Natural killer cell (primary cell): ENCODE results near the gene TMEM63B. TPM values are rescaled to one million over a fixed set of nuclear protein-coding genes. Genes with fewer than 3 reads are reported as not detected.

Experiments
- ATAC-seq, 3 donors: fragments of 150-1000 bp in 2 of 3; fragments of 200-7000 bp in 1 of 3; cut with Tn5 transposase; 1 replicate in 1 of 3; 2 replicates in 2 of 3; pipeline ENCODE4 v1.10.0; 2021; ENCODE audit warnings: mild to moderate bottlenecking in 2 of 3, moderate library complexity in 2 of 3
- DNase-seq, 2 donors: peaks; one replicate each; pipeline versions ENCODE4 v3.0.0 to v3.0.0-alpha.2; 2013 to 2021; ENCODE audit warnings: mixed read lengths in 1 of 2
- H3K27ac ChIP-seq: one replicate; pipeline ENCODE4 v1.5.1; 2013; ENCODE audit warnings: mild to moderate bottlenecking, low read length
- H3K27me3 ChIP-seq: one replicate; pipeline ENCODE4 v1.6.1; 2013; ENCODE audit warnings: low read length; ENCODE audit not compliant: control insufficient read depth, insufficient read depth
- H3K36me3 ChIP-seq: one replicate; pipeline ENCODE4 v1.6.1; 2013; ENCODE audit warnings: low read length; ENCODE audit not compliant: control insufficient read depth, insufficient read depth
- H3K4me1 ChIP-seq: one replicate; pipeline ENCODE4 v1.6.1; 2013; ENCODE audit warnings: low read length; ENCODE audit not compliant: control insufficient read depth, insufficient read depth
- H3K4me3 ChIP-seq: one replicate; pipeline ENCODE4 v1.5.1; 2013; ENCODE audit warnings: low read length
- H3K9me3 ChIP-seq: one replicate; pipeline ENCODE4 v1.6.1; 2013; ENCODE audit warnings: low read length; ENCODE audit not compliant: control insufficient read depth, insufficient read depth
- H3K27ac Mint-ChIP-seq, 2 donors: one replicate each; pipeline ENCODE4 v1.8.0; 2022; ENCODE audit warnings: mild to moderate bottlenecking in 2 of 2, mixed read lengths in 2 of 2, moderate library complexity in 1 of 2
- H3K27me3 Mint-ChIP-seq, 2 donors: one replicate each; pipeline ENCODE4 v1.8.0; 2022; ENCODE audit warnings: low read depth in 2 of 2, mixed read lengths in 2 of 2
- H3K36me3 Mint-ChIP-seq: one replicate; pipeline ENCODE4 v1.8.0; 2022; ENCODE audit warnings: mixed read lengths
- H3K4me1 Mint-ChIP-seq, 2 donors: one replicate each; pipeline ENCODE4 v1.8.0; 2022; ENCODE audit warnings: mixed read lengths in 2 of 2
- H3K4me3 Mint-ChIP-seq: one replicate; pipeline ENCODE4 v1.8.0; 2022; ENCODE audit warnings: mild to moderate bottlenecking, moderate library complexity, mixed read lengths
- H3K9me3 Mint-ChIP-seq, 2 donors: one replicate each; pipeline ENCODE4 v1.8.0; 2022; ENCODE audit warnings: mixed read lengths in 2 of 2
- WGBS: methylation state at CpG from one replicate; pipeline ENCODE4 v1.1.7; 2013; ENCODE audit warnings: missing lambda C conversion rate; ENCODE audit not compliant: insufficient coverage; 5-methylcytosine and 5-hydroxymethylcytosine counted together
- intact Hi-C: fragments of 100-400 bp; cut with micrococcal nuclease; formaldehyde crosslinking; loops from one replicate; pipeline ENCODE4 v1.14.2; 2022
- total RNA-seq, 4 donors: library from RNA; stranded (reverse); fragments of 120-200 nt in 1 of 4; gene quantifications; one replicate each; pipeline versions ENCODE4 v1.2.3 to v1.2.4, GENCODE V29; 2013 to 2022
- TF ChIP-seq, protein P1 (sequence below): fragments of 200-600 bp; IDR thresholded peaks from one replicate; pipeline ENCODE4 v1.8.0; 2022; ENCODE audit warnings: antibody characterized with exemption

Gene TMEM63B
- 10 to 100 TPM; 24.7 to 30.8 (median 28.1) TPM for total RNA-seq
- total RNA-seq (2013), result 6.3 TPM

- no peaks in the 10 kb centered on the region for H3K27me3 Mint-ChIP-seq
- Histone ChIP-seq H3K36me3 (no peaks in the 10 kb centered on the region), H3K4me3 (peak within 1 kb of the TSS; percentile 89), H3K9me3 (no peaks in the 10 kb centered on the region), H3K4me1 (peaks cover 46% of the 10 kb centered on the region), H3K27ac (peak within 1 kb of the TSS; percentile 89), H3K27me3 (no peaks in the 10 kb centered on the region)
- intact Hi-C loops, result no loop called here
- WGBS, result under 1% methylated on average over 54 of the region's 80 CpGs
- H3K9me3 Mint-ChIP-seq, result no peaks in the 10 kb centered on the region
- peak within 1 kb of the TSS; percentile 97 to 100 for H3K27ac Mint-ChIP-seq
- peak within 1 kb of the TSS; percentile 96 for H3K4me3 Mint-ChIP-seq
- DNase-seq, result peak; percentile 91 to 97
- TF ChIP-seq, protein P1, sequence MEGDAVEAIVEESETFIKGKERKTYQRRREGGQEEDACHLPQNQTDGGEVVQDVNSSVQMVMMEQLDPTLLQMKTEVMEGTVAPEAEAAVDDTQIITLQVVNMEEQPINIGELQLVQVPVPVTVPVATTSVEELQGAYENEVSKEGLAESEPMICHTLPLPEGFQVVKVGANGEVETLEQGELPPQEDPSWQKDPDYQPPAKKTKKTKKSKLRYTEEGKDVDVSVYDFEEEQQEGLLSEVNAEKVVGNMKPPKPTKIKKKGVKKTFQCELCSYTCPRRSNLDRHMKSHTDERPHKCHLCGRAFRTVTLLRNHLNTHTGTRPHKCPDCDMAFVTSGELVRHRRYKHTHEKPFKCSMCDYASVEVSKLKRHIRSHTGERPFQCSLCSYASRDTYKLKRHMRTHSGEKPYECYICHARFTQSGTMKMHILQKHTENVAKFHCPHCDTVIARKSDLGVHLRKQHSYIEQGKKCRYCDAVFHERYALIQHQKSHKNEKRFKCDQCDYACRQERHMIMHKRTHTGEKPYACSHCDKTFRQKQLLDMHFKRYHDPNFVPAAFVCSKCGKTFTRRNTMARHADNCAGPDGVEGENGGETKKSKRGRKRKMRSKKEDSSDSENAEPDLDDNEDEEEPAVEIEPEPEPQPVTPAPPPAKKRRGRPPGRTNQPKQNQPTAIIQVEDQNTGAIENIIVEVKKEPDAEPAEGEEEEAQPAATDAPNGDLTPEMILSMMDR, result no peak
- no peaks in the 10 kb centered on the region for H3K36me3 Mint-ChIP-seq
- peaks cover 51 to 54% of the 10 kb centered on the region in 2 donors for H3K4me1 Mint-ChIP-seq
- ATAC-seq, result peak; percentile 84 to 89 (median 87)
These were observed at the start of gene TMEM63B, which contains the start of gene MRPL14 for GRCh38 chr6:44127186-44128019. Gene TMEM63B (plus strand): TSS chr6:44127554. CDS start chr6:44134585, 7,031 bp downstream. Gene MRPL14 (minus strand): TSS chr6:44127452. CDS start chr6:44116611, 10,841 bp downstream.

DNA sequence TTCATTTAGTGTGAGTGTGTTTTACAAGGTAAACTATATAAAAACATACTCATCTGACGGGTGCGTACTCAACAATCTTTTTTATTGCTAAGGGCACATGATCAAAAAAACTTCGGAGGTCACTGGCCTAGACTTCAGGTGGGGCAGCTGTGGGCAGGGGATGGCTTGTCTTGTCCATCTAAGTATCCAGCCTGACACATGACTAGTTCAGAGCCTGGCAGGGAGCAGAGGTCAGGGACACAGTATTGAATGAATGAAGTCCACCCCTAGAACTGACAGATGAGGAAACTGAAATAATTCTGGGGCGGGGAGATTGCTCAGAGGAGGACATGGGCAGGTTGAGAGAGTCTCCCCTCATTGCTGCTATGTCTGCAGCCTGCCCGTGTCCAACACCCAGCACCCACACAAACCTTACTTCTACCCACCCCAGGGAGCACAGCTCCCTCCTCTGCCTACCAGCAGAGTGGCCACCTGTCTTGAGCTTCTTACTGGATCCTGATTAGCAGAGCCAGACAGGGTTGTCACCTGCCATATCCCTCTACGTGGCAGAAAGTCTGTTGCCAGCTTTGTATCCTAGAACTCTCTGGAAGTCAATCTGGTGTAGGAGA is 49.0 kb upstream of the TMEM63B start:
- H3K36me3 Mint-ChIP-seq, result no peaks in the 10 kb centered on the region
- no peaks in the 10 kb centered on the region for H3K9me3 ChIP-seq
- peaks cover 11 to 17% of the 10 kb centered on the region in 2 donors for H3K27me3 Mint-ChIP-seq
- H3K27ac Mint-ChIP-seq, result no peak overlapping the region
- TF ChIP-seq, protein P1, result no peak
- WGBS, result 91% methylated on average over 6 of the region's 6 CpGs
- no peak for ATAC-seq
- peaks cover 20% of the 10 kb centered on the region for H3K4me1 ChIP-seq
- no peak for DNase-seq
- no peak overlapping the region for H3K27ac ChIP-seq
- peaks cover 7 to 12% of the 10 kb centered on the region in 2 donors for H3K4me1 Mint-ChIP-seq
- no peak overlapping the region for H3K4me3 Mint-ChIP-seq
- no peaks in the 10 kb centered on the region for H3K9me3 Mint-ChIP-seq
- H3K36me3 ChIP-seq, result no peaks in the 10 kb centered on the region
- no peak overlapping the region for H3K4me3 ChIP-seq
- intact Hi-C loops, result no loop called here
- H3K27me3 ChIP-seq, result peaks cover 12% of the 10 kb centered on the region

DNA sequence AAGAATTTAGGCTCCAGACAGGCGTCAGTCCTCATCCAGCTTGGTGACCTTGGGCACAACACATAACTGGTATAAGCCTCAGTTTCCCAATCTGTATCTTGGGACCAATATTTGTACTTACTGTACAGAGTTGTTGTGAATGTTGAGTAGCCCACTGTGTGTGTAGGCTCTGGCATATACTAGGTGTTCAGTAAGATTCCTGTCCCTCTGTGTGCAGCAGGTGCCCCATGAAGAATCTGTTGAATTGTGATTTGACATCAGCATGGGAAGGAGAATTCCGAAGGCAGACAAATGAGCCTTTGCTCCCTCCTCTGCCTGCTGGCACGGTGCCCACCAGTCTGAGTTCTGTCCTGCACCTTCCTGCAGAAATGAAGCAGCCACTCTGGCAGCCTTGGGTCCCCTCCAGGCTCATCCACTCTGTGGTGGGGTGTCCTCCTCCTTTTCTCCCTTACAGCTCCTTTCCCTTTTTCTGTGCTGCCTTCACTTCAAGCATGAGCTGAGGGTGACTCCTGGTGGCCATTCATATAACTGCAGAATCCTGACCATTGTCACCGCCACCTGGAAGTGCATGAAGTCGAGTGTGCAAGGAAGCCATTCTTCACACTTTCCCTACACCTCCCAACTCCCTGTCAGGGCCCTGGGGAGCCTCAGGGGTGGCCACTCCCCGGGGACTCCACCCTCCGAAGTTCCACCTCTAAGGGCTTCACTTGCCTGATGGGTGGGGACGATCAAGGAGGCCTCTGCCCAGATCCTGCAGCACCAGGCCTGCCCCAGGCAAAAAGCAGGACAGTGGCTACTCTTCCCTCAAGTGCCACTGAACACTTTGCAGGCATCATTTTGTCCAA is 48.3 kb upstream of the TMEM63B start:
- H3K4me1 ChIP-seq, result peaks cover 13% of the 10 kb centered on the region
- peaks cover 8% of the 10 kb centered on the region for H3K27me3 ChIP-seq
- no peak overlapping the region for H3K27ac Mint-ChIP-seq
- WGBS, result 31% methylated on average over 8 of the region's 8 CpGs
- no peak overlapping the region for H3K4me3 ChIP-seq
- peaks cover 7% of the 10 kb centered on the region in 2 donors for H3K4me1 Mint-ChIP-seq
- H3K4me3 Mint-ChIP-seq, result no peak overlapping the region
- H3K9me3 ChIP-seq, result no peaks in the 10 kb centered on the region
- no peaks in the 10 kb centered on the region for H3K36me3 Mint-ChIP-seq
- TF ChIP-seq, protein P1, result peak; percentile 85
- DNase-seq (peak; percentile 59 to 86), ATAC-seq (peak; percentile 69 to 78 (median 74))
- no peaks in the 10 kb centered on the region for H3K36me3 ChIP-seq
- no peak overlapping the region for H3K27ac ChIP-seq
- no peaks in the 10 kb centered on the region for H3K9me3 Mint-ChIP-seq
- peaks cover 11 to 17% of the 10 kb centered on the region in 2 donors for H3K27me3 Mint-ChIP-seq
- intact Hi-C loops, result loop anchor here (1.0 kb wide), 4 partner anchors 310 to 471 kb away; no protein-coding TSS in a partner anchor
